CD8-positive, alpha-beta memory T cell (primary cell): ENCODE results near the gene RABL3. TPM values are rescaled to one million over a fixed set of nuclear protein-coding genes. Genes with fewer than 3 reads are reported as not detected.
"Not testable (repeated sequence)": the region's sequence is repeated elsewhere in the genome, so short reads cannot be mapped to it uniquely, and the experiment has no call there.

ENCODE experiments used
- CTCF ChIA-PET: fragments of 350-600 bp; sonication (Branson Sonifier 250); formaldehyde crosslinking; loops from one replicate; lab custom pipeline; 2021; ENCODE audit warnings: antibody characterized with exemption; lab: Charles Lee
- POLR2A ChIA-PET: fragments of 350-600 bp; sonication (Branson Sonifier 250); formaldehyde crosslinking; loops from one replicate; lab custom pipeline; 2021; ENCODE audit warnings: antibody characterized with exemption; lab: Charles Lee
- DNase-seq, 5 donors: peaks; one replicate each; pipeline versions ENCODE4 v3.0.0 to v3.0.0-alpha.2; 2020 to 2022; ENCODE audit warnings: mixed read lengths in 1 of 5
- H3K27ac ChIP-seq: one replicate; pipeline ENCODE4 v1.7.0; 2013; ENCODE audit warnings: low read depth, mild to moderate bottlenecking, low read length, moderate library complexity
- H3K27me3 ChIP-seq: 2 replicates; pipeline ENCODE4 v1.7.0; 2013; ENCODE audit warnings: low read length, mild to moderate bottlenecking; ENCODE audit not compliant: insufficient read depth, poor library complexity, severe bottlenecking
- H3K36me3 ChIP-seq: 2 replicates; pipeline ENCODE4 v1.7.0; 2013; ENCODE audit warnings: mild to moderate bottlenecking, low read length, moderate library complexity; ENCODE audit not compliant: insufficient read depth
- H3K4me1 ChIP-seq: 2 replicates; pipeline ENCODE4 v1.7.0; 2013; ENCODE audit warnings: mild to moderate bottlenecking, low read length, moderate library complexity; ENCODE audit not compliant: insufficient read depth
- H3K4me3 ChIP-seq: 2 replicates; pipeline ENCODE4 v1.7.0; 2013; ENCODE audit warnings: mild to moderate bottlenecking, low read length
- H3K9me3 ChIP-seq: 2 replicates; pipeline ENCODE4 v1.7.0; 2013; ENCODE audit warnings: mild to moderate bottlenecking, low read length
- H3K27ac Mint-ChIP-seq, 8 donors: one replicate each; pipeline ENCODE4 v1.8.0; 2020 to 2021; ENCODE audit warnings: mixed read lengths in 8 of 8, mild to moderate bottlenecking in 6 of 8, inconsistent platforms in 3 of 8, moderate library complexity in 3 of 8
- H3K27me3 Mint-ChIP-seq, 2 donors: one replicate each; pipeline ENCODE4 v1.8.0; 2020 to 2021; ENCODE audit warnings: mixed read lengths in 2 of 2, mild to moderate bottlenecking in 1 of 2, moderate library complexity in 1 of 2
- H3K36me3 Mint-ChIP-seq, 3 donors: one replicate each; pipeline ENCODE4 v1.8.0; 2020 to 2021; ENCODE audit warnings: mixed read lengths in 3 of 3, inconsistent platforms in 1 of 3, mild to moderate bottlenecking in 1 of 3
- H3K4me1 Mint-ChIP-seq, 3 donors: one replicate each; pipeline ENCODE4 v1.8.0; 2020 to 2021; ENCODE audit warnings: mixed read lengths in 3 of 3, inconsistent platforms in 1 of 3, mild to moderate bottlenecking in 1 of 3
- H3K4me3 Mint-ChIP-seq, 7 donors: one replicate each; pipeline ENCODE4 v1.8.0; 2020 to 2021; ENCODE audit warnings: mixed read lengths in 7 of 7, mild to moderate bottlenecking in 6 of 7, moderate library complexity in 4 of 7, inconsistent platforms in 2 of 7
- H3K9me3 Mint-ChIP-seq, 5 donors: one replicate each; pipeline ENCODE4 v1.8.0; 2020 to 2022; ENCODE audit warnings: mixed read lengths in 5 of 5, mild to moderate bottlenecking in 3 of 5, moderate library complexity in 2 of 5, inconsistent platforms in 1 of 5
- polyA plus RNA-seq: library from polyadenylated mRNA; unstranded; fragments of 300-500 nt; fragmentation: Illumina TruSeq; gene quantifications from one replicate; pipeline ENCODE4 v1.2.3, GENCODE V29; 2021
- total RNA-seq, 2 experiments: library from RNA; stranded (reverse); gene quantifications; one replicate each; pipeline ENCODE4 v1.2.3, GENCODE V29; 2021

RABL3 gene
- total and polyA plus RNA-seq, 3 experiments from 2014 or later, result 35.8 to 40.4 (median 39.0) TPM

DNA sequence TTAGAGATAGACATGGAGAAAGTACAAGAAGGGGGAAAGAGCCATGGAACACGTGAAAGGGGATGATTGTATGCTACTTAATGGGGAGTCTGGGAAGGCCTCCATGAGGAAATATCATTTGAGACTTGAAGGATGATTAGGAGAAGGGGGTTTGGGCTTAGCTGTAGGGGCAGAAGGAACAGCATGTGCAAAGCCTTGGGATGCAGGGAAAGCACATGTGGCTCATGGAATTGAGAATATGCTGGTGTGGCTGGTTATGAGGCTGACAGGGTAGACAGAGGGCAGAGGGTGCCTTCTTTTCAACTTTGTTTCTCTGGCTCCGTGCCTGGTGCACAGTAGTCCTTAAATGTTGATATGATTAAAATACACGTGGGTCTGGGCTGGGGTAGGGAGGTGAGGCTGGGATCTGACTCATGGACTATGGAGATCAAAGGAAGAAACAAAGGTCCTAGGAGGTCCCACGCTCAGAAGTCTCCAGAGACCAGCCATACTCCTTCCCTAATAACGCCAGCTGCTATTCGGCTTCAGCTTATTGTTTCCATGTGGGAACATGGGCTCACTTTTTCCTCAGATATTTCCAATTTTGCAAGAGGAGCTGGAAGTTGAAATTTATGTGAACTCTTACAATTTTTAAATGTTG lies 1.4 kb upstream of the RABL3 start:
- peak overlapping the region; percentile 93 to 99 (median 98) for H3K27ac Mint-ChIP-seq
- H3K27me3 Mint-ChIP-seq, result no peaks in the 10 kb centered on the region
- no peaks in the 10 kb centered on the region for H3K9me3 Mint-ChIP-seq
- H3K36me3 Mint-ChIP-seq, result peaks cover 0 to 16% (median 0%) of the 10 kb centered on the region in 3 donors
- CTCF ChIA-PET, result interaction anchor here (1.3 to 2.5 kb wide), 4 partner anchors 22 to 185 kb away, joined by 3 to 11 read pairs (median 4); partner anchors contain the start of gene NDUFB4
- peak overlapping the region; percentile 99 for H3K27ac ChIP-seq
- no peaks in the 10 kb centered on the region for H3K36me3 ChIP-seq
- H3K4me1 Mint-ChIP-seq, result peaks cover 31 to 56% (median 50%) of the 10 kb centered on the region in 3 donors
- no peaks in the 10 kb centered on the region for H3K9me3 ChIP-seq
- peak overlapping the region; percentile 99 for H3K4me3 ChIP-seq
- DNase-seq, result no peak
- H3K27me3 ChIP-seq, result no peaks in the 10 kb centered on the region
- H3K4me1 ChIP-seq, result peaks cover 13% of the 10 kb centered on the region
- H3K4me3 Mint-ChIP-seq, result peak overlapping the region; percentile 87 to 96 (median 94)
- POLR2A ChIA-PET, result no interaction called here

- ChIA-PET POLR2A (interaction anchor here (1.0 to 1.9 kb wide), 2 partner anchors 147 to 648 kb away, joined by 3 to 12 read pairs; partner anchors contain the start of gene NDUFB4), CTCF (interaction anchor here (0.8 to 3.5 kb wide), 7 partner anchors 14 to 325 kb away, joined by 3 to 11 read pairs (median 3); partner anchors contain the start of gene NDUFB4)
- Mint-ChIP-seq H3K9me3 (no peaks in the 10 kb centered on the region), H3K4me1 (peaks cover 31 to 56% (median 50%) of the 10 kb centered on the region in 3 donors), H3K36me3 (peaks cover 0 to 16% (median 0%) of the 10 kb centered on the region in 3 donors), H3K27me3 (no peaks in the 10 kb centered on the region), H3K4me3 (peak overlapping the region; percentile 87 to 96 (median 94)), H3K27ac (peak overlapping the region; percentile 93 to 99 (median 98))
- peak overlapping the region; percentile 99 for H3K4me3 ChIP-seq
- no peaks in the 10 kb centered on the region for H3K36me3 ChIP-seq
- H3K27me3 ChIP-seq, result no peaks in the 10 kb centered on the region
- H3K4me1 ChIP-seq, result peaks cover 13% of the 10 kb centered on the region
- no peaks in the 10 kb centered on the region for H3K9me3 ChIP-seq
- peak overlapping the region; percentile 99 for H3K27ac ChIP-seq
- peak in 2 of 5 donors; percentile 11 to 14 for DNase-seq
These were observed 591 bp upstream of the RABL3 start for GRCh38 chr3:120742849-120743365.

DNA sequence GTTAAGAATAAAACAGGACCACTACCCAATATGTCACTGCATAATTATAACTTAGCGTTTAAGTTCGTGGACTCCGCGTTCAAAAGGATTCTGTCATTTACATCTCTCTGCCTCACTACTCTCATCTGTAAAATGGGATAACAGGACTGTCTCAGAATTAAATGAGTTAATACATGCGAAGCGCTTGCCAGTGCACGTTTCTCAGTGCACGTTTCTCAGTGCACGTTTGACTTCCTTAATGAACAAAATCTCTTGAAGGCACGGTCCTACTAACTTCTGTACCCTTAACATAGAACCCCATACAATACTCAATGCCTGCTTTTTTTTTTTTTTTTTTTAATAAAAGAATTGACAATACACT lies 499 bp downstream of the RABL3 start:
- peak overlapping the region; percentile 99 for H3K27ac ChIP-seq
- no peaks in the 10 kb centered on the region for H3K27me3 ChIP-seq
- H3K9me3 Mint-ChIP-seq, result no peaks in the 10 kb centered on the region
- peak overlapping the region; percentile 99 for H3K4me3 ChIP-seq
- POLR2A ChIA-PET, result interaction anchor here (1.0 to 1.9 kb wide), 2 partner anchors 146 to 647 kb away, joined by 3 to 12 read pairs; partner anchors contain the start of gene NDUFB4
- peak overlapping the region; percentile 93 to 99 (median 98) for H3K27ac Mint-ChIP-seq
- H3K9me3 ChIP-seq, result no peaks in the 10 kb centered on the region
- H3K4me3 Mint-ChIP-seq, result peak overlapping the region; percentile 87 to 96 (median 94)
- CTCF ChIA-PET, result interaction anchor here (1.2 to 3.5 kb wide), 5 partner anchors 43 to 183 kb away, joined by 3 to 11 read pairs (median 8); partner anchors contain the start of gene NDUFB4
- H3K4me1 Mint-ChIP-seq, result peaks cover 31 to 55% (median 50%) of the 10 kb centered on the region in 3 donors
- peaks cover 4 to 21% (median 7%) of the 10 kb centered on the region in 3 donors for H3K36me3 Mint-ChIP-seq
- no peaks in the 10 kb centered on the region for H3K27me3 Mint-ChIP-seq
- peaks cover 13% of the 10 kb centered on the region for H3K4me1 ChIP-seq
- no peaks in the 10 kb centered on the region for H3K36me3 ChIP-seq
- DNase-seq, result no peak

DNA sequence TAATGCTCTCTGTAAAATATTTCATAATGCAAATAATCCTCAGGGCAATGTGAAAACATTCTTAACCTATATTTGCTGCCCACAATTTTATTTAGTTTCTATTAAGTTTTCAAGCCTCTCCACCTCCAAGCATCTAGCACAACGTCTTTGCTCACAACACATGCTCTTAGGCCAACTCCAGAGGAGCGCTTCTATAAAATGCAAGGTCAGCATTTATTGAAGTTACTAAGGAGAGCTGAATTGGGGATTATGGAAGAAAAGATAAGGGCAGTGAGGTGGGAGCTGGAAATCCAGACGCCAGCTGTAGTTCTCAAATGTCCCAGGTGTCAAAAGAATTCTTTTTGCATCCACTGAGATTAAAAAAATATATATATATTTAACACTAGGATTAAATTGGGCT lies 996 bp downstream of the RABL3 start:
- Mint-ChIP-seq H3K36me3 (peaks cover 4 to 21% (median 9%) of the 10 kb centered on the region in 3 donors), H3K9me3 (no peaks in the 10 kb centered on the region), H3K4me1 (peaks cover 30 to 50% (median 50%) of the 10 kb centered on the region in 3 donors), H3K27ac (peak overlapping the region in 7 of 8 donors; percentile 46 to 99 (median 96)), H3K27me3 (no peaks in the 10 kb centered on the region), H3K4me3 (peak overlapping the region; percentile 87 to 96 (median 94))
- DNase-seq, result no peak
- H3K36me3 ChIP-seq, result no peaks in the 10 kb centered on the region
- ChIA-PET POLR2A (interaction anchor here (1.9 kb wide), 1 partner anchor 145 kb away, joined by 12 read pairs; the partner anchor contains the start of gene NDUFB4), CTCF (interaction anchor here (1.7 to 3.5 kb wide), 3 partner anchors 145 to 182 kb away, joined by 8 to 11 read pairs (median 11); partner anchors contain the start of gene NDUFB4)
- H3K27me3 ChIP-seq, result no peaks in the 10 kb centered on the region
- H3K9me3 ChIP-seq, result no peaks in the 10 kb centered on the region
- H3K4me3 ChIP-seq, result peak overlapping the region; percentile 99
- peaks cover 13% of the 10 kb centered on the region for H3K4me1 ChIP-seq
- peak overlapping the region; percentile 99 for H3K27ac ChIP-seq

DNA sequence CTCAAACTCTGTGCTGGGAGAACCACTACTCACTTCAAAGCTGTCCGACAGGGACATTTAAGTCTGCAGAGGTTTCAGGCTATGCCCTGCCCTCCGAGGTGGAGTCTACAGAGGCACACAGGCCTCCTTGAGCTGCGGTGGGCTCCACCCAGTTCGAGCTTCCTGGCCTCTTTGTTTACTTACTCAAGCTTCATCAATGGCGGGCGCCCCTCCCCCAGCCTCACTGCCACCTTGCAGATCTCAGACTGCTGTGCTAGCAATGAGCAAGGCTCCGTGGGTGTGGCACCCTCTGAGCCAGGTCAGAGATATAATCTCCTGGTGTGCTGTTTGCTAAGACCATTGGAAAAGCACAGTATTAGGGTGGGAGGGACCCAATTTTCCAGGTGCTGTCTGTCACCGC lies 4.3 kb downstream of the RABL3 start:
- H3K36me3 Mint-ChIP-seq, result peaks cover 4 to 18% (median 9%) of the 10 kb centered on the region in 3 donors
- H3K9me3 ChIP-seq, H3K4me1 ChIP-seq, H3K27ac Mint-ChIP-seq, H3K27me3 ChIP-seq, H3K36me3 ChIP-seq, H3K9me3 Mint-ChIP-seq, CTCF ChIA-PET, POLR2A ChIA-PET, H3K27me3 Mint-ChIP-seq, H3K4me3 ChIP-seq, H3K27ac ChIP-seq, H3K4me3 Mint-ChIP-seq: not testable (repeated sequence)
- peak in 1 of 5 donors; percentile 49 for DNase-seq
- H3K4me1 Mint-ChIP-seq, result peaks cover 13 to 22% (median 21%) of the 10 kb centered on the region in 3 donors

GRCh38 chr3:120730576-120731542 lies 11.5 kb downstream of the RABL3 start:
- H3K4me1 ChIP-seq, result no peaks in the 10 kb centered on the region
- Mint-ChIP-seq H3K27me3 (peaks cover 0 to 2% of the 10 kb centered on the region in 2 donors), H3K4me1 (peaks cover 0 to 29% (median 17%) of the 10 kb centered on the region in 3 donors), H3K4me3 (no peak overlapping the region), H3K9me3 (peaks cover 0 to 4% (median 0%) of the 10 kb centered on the region in 5 donors), H3K36me3 (peaks cover 0 to 25% (median 11%) of the 10 kb centered on the region in 3 donors), H3K27ac (peak overlapping the region in 6 of 8 donors; percentile 23 to 79 (median 36))
- H3K27me3 ChIP-seq, result no peaks in the 10 kb centered on the region
- no peak overlapping the region for H3K4me3 ChIP-seq
- H3K27ac ChIP-seq, result no peak overlapping the region
- no peak for DNase-seq
- H3K9me3 ChIP-seq, result no peaks in the 10 kb centered on the region
- no peaks in the 10 kb centered on the region for H3K36me3 ChIP-seq
- POLR2A ChIA-PET, result no interaction called here
- CTCF ChIA-PET, result no interaction called here

DNA sequence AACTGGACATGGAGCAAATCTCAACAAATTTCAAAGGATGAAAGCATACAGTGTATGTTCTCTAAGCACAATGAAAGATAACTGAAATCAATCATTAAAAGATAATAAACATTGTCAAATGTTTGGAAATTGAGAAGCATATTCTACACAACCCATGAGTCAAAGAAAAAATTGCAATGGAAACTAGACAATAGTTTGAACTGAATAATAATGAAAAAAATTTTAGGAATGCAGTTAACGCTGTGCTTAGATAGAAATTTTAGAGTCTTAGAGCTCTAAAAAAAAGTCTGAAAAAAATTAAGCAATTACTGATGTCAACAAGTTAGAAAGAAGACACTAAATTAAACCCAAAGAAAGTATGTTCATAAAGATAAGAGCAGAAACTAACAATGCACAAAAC lies 15.5 kb downstream of the RABL3 start:
- Histone ChIP-seq H3K27me3 (no peaks in the 10 kb centered on the region), H3K36me3 (no peaks in the 10 kb centered on the region), H3K27ac (no peak overlapping the region), H3K4me1 (no peaks in the 10 kb centered on the region), H3K9me3 (no peaks in the 10 kb centered on the region), H3K4me3 (no peak overlapping the region)
- no peak overlapping the region for H3K4me3 Mint-ChIP-seq
- H3K4me1 Mint-ChIP-seq, result peaks cover 2 to 29% (median 20%) of the 10 kb centered on the region in 3 donors
- no peak for DNase-seq
- no peak overlapping the region for H3K27ac Mint-ChIP-seq
- POLR2A ChIA-PET, result no interaction called here
- CTCF ChIA-PET, result no interaction called here
- H3K27me3 Mint-ChIP-seq, result no peaks in the 10 kb centered on the region
- H3K36me3 Mint-ChIP-seq, result peaks cover 7 to 36% (median 16%) of the 10 kb centered on the region in 3 donors
- H3K9me3 Mint-ChIP-seq, result no peaks in the 10 kb centered on the region
